COR-L47 (cell line): ENCODE data around the gene TERB2.
"Not testable (repeated sequence)": the region's sequence is repeated elsewhere in the genome, so short reads cannot be mapped to it uniquely, and the experiment has no call there.

ENCODE experiments used
- DNase-seq: peaks from one replicate; lab custom pipeline; 2025; lab: John Stamatoyannopoulos, UW

The TERB2 gene

GRCh38 chr15:45003731-45004410, 47.4 kb downstream of the TERB2 start:
- not testable (repeated sequence) for DNase-seq

- DNase-seq, result not testable (repeated sequence)
Observed at GRCh38 chr15:45004590-45005175, 48.2 kb downstream of the TERB2 start.

GRCh38 chr15:45009046-45009445, 52.6 kb downstream of the TERB2 start:
- no peak for DNase-seq

GRCh38 chr15:45015114-45015513, 58.6 kb downstream of the TERB2 start:
- DNase-seq, result not testable (repeated sequence)

DNA sequence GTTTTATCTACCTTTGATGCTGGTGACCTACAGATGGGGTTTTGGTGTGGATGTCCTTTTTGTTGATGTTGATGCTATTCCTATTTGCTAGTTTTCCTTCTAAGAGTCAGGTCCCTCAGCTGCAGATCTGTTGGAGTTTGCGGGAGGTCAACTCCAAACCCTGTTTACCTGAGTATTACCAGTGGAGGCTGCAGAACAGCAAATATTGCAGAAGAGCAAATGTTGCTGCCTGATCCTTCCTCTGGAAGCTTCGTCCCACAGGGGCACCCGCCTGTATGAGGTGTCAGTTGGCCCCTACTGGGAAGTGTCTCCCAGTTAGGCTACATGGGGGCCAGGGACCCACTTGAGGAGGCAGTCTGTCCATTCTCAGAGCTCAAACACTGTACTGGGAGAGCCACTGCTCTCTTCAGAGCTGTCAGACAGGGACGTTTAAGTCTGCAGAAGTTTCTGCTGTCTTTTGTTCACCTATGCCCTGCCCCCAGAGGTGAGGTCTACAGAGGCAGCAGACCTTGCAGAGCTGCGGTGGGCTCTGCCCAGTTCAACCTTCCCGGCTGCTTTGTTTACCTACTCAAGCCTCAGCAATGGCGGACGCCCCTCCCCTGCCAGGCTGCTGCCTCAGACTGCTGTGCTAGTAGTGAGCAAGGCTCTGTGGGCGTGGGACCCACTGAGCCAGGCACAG, 63.9 kb downstream of the TERB2 start:
- DNase-seq, result not testable (repeated sequence)

GRCh38 chr15:45020901-45021259, 64.4 kb downstream of the TERB2 start:
- not testable (repeated sequence) for DNase-seq

DNA sequence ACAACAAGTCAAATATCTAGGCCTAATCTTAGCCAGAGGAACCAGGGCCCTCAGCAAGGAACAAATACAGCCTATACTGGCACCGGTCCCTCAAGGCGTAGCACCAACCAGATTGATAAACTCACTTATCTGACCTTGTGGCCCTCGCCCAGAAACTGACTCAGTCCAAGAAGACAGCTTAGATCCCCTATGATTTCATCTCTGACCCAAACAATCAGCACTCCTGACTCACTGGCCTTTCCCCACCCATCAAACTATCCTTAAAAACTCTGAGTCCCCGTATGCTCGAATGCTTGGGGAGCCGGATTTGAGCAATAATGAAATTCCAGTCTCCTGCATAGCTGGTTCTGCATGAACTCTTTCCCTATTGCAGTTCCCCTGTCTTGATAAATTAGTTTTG, 64.9 kb downstream of the TERB2 start:
- DNase-seq, result no peak

DNA sequence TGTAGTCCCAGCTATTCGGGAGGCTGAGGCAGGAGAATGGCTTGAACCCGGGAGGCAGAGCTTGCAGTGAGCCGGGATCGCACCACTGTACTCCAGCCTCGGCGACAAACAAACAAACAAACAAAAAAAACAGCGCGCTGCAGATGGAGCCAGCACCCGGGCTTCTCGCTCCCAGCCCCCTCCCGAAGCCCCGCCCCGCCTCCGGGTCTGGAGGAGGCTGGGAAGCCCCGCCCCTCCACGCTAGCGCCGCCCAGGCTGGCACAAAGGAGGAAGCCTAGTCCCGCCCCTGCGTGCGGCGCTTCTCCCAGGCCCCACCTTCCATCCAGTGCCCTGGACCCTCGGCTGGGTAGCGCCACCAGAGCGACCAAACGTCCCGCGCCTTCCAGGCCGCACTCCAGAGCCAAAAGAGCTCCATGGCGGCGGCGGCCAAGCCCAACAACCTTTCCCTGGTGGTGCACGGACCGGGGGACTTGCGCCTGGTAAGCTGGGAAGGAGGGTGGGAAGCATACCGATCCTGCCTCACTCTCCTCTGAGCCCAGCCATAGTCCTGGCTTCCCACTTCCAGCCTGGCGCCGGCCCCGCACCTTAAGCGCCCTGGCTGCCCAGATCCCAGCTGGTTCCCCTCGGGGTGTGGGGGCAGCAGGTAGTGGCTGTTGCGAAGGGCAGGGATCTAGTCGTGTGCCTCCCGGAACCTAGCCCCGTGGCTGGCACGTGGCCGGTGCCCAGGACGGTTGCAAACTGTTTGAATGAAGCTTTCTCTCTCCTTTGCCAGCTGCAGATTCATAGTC, 66.6 kb downstream of the TERB2 start, which contains the start of gene SORD:
Gene SORD, plus strand, starts transcription at position 325 of the 788 bp plus-strand sequence. Its CDS starts 89 bp downstream, at position 414.
- DNase-seq, result peak; percentile 94

- DNase-seq, result no peak
Observed at GRCh38 chr15:45023659-45024225, 67.3 kb downstream of the TERB2 start.

GRCh38 chr15:45024649-45025048, 68.2 kb downstream of the TERB2 start:
- not testable (repeated sequence) for DNase-seq

DNA sequence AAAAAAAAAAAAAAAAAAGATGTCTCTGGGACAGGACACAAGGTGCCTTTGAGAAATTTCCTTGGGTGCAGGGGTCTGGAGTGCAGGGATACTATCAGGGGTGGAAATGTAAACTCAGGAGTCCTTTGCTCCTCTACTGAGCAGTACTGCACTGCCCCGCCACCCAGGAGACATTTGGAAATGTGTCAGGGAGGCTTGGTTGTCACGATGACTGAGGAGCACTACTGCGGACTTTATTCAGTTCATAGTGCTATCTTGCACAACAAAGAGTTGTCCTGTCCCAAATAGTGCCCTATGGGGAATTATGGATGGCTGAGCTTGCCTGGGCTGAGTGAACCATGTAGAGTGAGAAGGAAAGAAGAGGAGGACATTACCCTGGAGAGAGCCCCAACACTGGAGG, 69.1 kb downstream of the TERB2 start:
- DNase-seq, result not testable (repeated sequence)

DNA sequence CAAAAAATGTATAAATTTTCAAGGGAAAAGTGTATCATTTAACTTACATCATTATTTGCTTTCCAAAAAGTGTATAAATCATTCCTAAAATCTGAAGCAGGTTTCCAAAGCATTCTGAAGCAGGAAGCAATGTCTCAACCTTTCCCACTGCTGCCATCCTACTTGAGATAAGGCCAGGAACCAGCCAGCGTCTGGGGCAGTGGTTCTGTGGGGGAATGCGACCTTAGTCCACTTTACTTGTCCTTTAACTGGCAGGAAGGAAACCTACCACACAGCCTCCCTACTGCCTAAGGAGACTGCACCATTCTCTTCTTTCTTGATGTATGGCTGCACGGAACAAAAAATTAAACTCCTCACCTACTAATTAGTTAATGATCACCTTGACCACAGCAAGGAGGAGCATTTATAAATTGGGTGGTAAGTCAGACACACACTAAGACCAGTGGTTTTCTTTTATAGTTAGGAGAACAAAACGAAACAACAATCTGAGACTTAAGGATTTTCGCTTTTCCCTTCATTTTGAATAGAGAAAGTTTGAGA, 70.2 kb downstream of the TERB2 start:
- no peak for DNase-seq

DNA sequence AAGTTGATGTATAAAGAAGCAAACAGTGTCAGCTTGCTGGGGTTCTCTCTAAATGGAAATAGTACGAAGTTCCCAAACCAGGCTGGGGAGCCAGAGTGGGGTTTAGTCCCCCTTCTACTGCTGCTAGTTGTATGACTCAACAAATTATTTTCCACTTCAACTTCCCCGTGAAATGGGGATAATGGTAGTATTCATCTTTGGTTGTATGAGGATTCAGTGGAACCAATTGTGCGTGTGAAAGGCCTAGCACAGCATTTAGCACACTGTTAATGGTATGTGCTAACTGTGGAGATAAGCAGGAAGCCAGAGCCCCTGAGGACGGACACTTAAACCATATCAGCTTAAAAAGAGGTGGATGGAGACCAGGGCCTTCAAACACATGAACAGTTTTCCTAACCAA, 70.7 kb downstream of the TERB2 start:
- DNase-seq, result no peak
